ENCODE results near the gene GPR156. TPM values are rescaled to one million over a fixed set of nuclear protein-coding genes. Genes with fewer than 3 reads are reported as not detected.

GPR156 gene
- total RNA-seq, 4 donors from 2014 or later = 0.46 to 0.79 (median 0.62) TPM

DNA sequence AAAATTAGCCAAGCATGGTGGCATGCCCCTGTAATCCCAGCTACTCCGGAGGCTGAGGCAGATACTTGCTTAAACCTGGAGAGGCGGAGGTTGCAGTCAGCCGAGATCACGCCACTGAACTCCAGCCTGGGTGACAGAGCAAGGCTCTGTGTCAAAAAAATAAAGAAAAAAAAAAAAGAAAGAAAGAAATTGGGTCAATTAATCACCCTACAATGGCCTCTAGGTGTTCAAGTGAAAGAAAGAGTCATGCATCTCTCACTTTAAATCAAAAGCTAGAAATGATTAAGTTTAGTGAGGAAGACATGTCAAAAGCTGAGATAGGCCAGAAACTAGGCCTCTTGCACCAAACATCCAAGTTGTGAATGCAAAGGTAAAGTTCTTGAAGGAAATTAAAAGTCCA, 145.9 kb downstream of the GPR156 start:
- ATAC-seq (ENCODE audit: low FRiP score) (no peak), DNase-seq (ENCODE audit: low spot score) (no peak)
- TF ChIP-seq, protein P1, sequence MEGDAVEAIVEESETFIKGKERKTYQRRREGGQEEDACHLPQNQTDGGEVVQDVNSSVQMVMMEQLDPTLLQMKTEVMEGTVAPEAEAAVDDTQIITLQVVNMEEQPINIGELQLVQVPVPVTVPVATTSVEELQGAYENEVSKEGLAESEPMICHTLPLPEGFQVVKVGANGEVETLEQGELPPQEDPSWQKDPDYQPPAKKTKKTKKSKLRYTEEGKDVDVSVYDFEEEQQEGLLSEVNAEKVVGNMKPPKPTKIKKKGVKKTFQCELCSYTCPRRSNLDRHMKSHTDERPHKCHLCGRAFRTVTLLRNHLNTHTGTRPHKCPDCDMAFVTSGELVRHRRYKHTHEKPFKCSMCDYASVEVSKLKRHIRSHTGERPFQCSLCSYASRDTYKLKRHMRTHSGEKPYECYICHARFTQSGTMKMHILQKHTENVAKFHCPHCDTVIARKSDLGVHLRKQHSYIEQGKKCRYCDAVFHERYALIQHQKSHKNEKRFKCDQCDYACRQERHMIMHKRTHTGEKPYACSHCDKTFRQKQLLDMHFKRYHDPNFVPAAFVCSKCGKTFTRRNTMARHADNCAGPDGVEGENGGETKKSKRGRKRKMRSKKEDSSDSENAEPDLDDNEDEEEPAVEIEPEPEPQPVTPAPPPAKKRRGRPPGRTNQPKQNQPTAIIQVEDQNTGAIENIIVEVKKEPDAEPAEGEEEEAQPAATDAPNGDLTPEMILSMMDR (IDR thresholded peaks at IDR 0.05) = no peak

DNA sequence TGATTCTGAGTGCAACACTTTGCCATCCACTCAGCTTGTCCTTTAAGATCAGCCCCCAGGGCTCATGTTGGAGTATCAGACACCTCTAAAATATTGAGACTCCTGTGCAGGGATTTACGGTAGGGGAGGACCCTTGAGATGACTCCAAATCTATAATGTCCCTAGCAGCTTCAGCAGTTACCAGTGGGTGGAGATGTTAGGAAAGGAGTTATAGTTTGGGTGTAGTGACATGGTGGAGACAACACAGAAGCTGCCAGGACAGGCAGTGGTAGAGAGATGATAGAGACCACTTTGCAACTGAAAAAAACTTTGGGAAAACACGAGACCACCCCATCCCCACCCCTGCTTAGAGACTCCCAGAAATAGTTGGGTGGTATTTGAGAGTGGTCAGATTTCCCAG, 147.5 kb downstream of the GPR156 start:
- DNase-seq (ENCODE audit: low spot score) = no peak
- no peak for ATAC-seq (ENCODE audit: low FRiP score)
- TF ChIP-seq, protein P1 (IDR thresholded peaks at IDR 0.05) = no peak

DNA sequence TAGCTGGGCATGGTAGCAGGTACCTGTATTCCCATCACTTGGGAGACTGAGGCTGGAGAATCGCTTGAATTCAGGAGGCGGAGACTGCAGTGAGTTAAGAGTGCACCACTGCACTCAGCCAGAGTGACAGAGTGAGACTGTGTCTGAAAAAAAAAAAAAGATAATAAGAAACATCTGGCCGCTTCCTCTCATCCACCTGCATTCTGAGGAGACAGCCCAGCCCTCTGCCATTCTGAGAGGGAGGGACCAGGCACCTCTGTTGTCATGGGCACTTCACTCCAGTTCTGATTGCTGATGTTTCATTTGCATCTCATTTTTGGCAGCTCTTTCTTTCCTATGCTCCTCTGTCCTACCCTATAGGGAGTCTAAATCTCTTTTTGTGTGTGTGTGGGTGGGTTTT, 154.4 kb downstream of the GPR156 start:
- TF ChIP-seq, protein P1 (IDR thresholded peaks at IDR 0.05) = no peak
- DNase-seq (ENCODE audit: low spot score) (no peak), ATAC-seq (ENCODE audit: low FRiP score) (no peak)

DNA sequence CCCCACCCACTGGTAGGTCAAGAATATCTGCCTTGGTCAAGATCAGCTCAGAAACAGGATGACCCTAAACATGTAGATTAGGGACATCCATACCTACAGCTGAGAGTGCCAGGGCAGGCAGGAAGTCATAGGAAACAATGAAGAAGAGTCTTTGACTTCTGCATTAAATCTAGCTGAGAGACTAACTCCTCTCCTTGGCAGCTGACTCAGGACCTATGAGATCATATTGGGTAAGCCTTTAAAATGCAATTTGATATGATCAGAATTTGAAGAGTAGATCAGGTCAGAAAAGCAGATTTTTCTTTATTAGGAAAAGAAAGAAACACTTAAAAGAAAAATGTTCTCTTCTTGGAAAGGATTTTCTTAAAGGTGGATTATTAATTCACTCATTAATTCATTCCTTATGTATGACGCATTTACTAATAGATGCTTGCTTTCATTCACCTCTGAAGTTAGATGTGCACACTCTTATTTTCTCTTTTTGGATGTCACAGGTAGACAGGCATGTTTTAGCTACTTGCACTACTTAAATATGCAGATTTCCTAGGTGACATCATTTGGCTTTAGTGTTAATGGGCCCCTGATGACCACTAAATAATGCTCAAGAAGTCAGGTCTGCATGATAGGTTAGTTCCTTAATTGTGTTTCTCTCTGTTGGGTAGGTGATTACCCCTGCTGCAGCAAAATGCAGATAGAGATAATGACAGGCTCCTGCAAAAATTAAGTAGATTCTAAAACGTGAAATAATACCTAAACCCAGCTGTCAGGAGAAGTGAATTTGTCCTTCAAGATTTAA, 155.1 kb downstream of the GPR156 start:
- ATAC-seq (ENCODE audit: low FRiP score) = no peak
- TF ChIP-seq, protein P1 (IDR thresholded peaks at IDR 0.05) = no peak
- no peak for DNase-seq (ENCODE audit: low spot score)

DNA sequence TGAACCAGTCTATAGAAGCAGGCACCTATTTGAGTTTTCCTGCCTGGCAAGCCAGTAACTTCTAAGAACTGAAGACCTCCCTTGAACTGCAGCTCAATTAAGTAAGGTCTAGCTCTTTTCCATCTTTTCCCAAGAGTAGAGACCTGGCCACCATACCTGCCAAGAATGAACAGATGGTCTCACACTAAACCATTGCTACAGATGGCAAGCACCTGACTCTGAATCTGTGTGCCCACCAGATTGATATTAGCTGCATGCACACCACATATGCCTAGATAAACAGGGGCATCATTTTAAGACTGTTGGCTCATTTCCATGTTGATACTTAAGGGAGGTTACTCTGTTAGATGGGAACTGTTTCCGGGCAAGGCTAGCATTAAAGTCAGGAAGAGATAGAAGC, 156.0 kb downstream of the GPR156 start:
- ATAC-seq (ENCODE audit: low FRiP score) = no peak
- no peak for DNase-seq (ENCODE audit: low spot score)
- TF ChIP-seq, protein P1 (IDR thresholded peaks at IDR 0.05) = no peak

DNA sequence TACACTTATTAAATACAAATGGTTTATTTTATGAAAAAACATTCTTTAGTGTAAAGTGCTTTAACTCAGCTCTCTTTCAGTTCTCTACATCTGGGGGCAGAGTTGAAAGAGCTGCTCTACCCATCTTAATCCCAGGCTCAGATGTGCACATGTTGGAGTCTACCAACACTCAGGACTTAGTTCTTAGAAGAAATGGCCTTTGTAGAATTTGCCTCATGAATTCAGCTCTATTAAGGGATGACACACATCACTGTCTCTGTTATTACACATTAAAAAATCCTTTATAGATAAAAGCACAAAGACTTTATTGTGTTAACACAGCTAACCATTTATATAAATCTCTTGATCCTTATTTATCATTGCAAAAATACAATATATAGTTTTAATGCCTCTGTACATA, 159.0 kb downstream of the GPR156 start:
- TF ChIP-seq, protein P1 (IDR thresholded peaks at IDR 0.05) = no peak
- DNase-seq (ENCODE audit: low spot score) (no peak), ATAC-seq (ENCODE audit: low FRiP score) (no peak)

DNA sequence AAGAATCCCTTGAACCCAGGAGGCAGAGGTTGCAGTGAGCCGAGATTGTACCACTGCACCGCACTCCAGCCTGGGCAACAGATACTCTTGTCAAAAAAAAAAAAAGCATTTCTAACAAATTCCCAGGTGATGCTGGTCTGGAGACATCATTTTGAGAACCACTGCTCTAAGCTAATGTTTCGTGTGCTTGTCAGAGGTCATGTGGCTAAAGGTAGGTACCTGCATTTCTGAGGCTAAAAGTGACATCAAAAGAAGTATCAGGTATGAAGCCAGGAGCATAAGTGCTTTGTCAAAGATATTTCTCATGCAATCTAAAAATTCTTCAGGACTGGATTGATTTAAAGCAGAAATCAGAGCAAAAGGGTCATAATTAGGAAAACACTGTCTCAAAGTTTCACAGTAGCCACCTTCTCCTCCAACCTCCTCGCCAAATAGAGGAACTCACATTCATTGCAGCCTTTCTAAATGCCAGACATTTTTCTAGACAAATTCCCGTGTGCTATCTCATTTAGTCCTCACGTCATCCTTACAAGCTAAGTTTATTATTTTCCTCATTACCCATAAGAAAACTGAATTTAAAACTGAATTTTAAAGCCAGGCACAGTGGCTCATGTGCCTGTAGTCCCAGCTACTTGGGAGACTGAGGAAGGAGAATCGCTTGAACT, 165.0 kb downstream of the GPR156 start:
- TF ChIP-seq, protein P1 (IDR thresholded peaks at IDR 0.05) = no peak
- ATAC-seq (ENCODE audit: low FRiP score) (no peak), DNase-seq (ENCODE audit: low spot score) (no peak)
